NCI-H69 (cell line): ENCODE measurements around the gene CYB5A.
A peak's percentile ranks its signal among the peaks of the same experiment; 100 is the strongest.

Source experiments
- DNase-seq: peaks from one replicate; lab custom pipeline; 2025; lab: John Stamatoyannopoulos, UW

The CYB5A gene

GRCh38 chr18:74244554-74244953 is 47.2 kb downstream of the CYB5A start:
- no peak for DNase-seq

- DNase-seq = no peak
These were observed 48.6 kb downstream of the CYB5A start for GRCh38 chr18:74243127-74243526.

GRCh38 chr18:74242438-74243096 is 49.2 kb downstream of the CYB5A start:
- DNase-seq = peak; percentile 25

GRCh38 chr18:74241970-74242369 is 49.8 kb downstream of the CYB5A start:
- DNase-seq = no peak

- no peak for DNase-seq
These were observed 50.3 kb downstream of the CYB5A start for GRCh38 chr18:74241426-74241825.

DNA sequence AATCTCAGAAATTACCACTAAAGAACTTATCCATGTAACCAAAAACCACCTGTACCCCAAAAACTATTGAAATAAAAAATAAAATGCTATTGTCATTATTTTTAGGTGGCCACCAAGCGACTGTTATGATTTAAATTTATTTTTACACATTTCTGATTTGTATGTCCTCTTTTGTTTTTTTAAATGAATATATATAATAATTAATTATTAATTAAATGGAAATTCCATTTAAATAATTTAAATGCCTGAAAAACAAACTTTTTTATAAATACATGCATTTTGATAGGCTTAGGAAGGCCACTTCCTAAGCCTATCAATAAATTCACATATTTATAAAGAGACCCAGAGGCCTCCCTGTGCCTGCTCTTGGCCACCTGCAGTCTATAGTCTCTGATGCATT is 52.2 kb downstream of the CYB5A start:
- no peak for DNase-seq

DNA sequence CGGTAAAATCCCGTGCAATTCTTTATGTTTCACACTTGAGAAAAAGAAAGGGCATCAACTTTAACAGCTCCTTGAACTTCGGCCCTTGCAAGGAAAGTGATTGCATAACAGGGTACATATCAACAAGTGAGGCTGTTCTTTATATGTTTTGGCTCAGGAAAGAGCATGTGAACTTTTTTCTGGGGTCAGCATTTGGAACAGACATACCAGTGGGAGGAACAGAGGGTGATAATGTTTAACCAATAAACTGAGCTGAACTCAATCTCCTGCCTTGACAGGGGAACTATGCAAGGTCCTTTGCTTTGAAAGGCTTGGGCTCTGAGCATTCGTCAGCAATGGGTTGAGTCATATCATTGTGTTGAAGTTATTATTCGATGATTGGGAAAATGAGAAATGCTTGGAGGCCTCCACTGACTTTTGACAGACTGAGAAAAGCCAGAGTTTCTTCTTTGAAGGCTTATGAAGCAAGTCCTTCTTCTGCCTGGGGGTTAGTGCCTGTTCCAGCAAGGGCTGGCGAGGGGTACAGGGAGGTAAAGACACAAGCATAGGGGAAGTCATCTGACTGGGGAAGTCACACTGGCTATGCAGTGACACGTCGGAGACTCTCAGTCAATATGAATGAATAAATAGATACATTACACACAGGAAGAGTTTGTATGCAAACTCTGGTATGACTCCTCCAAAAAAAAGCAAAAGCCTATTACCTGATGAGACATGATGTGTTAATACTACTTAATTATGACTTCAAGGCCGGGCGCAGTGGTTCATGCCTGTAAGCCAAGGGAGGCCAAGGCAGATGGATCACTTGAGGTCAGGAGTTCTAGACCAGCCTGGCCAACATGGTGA is 57.2 kb downstream of the CYB5A start:
- DNase-seq = no peak

DNA sequence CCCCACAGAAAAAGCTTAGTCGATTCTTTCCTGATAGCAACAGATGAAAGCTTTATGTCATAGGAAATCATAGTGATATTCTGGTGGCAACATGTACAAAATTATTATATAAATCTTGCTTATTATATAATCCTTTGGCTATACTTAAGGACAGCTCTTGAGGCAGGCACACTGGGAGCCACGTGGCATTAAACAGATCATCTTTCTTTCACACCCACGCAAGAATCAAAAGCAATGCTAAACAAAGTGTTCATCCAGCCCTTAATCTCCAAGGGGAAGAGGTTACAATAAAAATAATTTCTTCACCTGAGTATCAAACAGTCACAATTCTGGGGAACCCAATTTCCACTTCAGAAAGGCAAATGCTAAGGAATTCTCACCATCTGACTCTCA is 57.8 kb downstream of the CYB5A start:
- no peak for DNase-seq

DNA sequence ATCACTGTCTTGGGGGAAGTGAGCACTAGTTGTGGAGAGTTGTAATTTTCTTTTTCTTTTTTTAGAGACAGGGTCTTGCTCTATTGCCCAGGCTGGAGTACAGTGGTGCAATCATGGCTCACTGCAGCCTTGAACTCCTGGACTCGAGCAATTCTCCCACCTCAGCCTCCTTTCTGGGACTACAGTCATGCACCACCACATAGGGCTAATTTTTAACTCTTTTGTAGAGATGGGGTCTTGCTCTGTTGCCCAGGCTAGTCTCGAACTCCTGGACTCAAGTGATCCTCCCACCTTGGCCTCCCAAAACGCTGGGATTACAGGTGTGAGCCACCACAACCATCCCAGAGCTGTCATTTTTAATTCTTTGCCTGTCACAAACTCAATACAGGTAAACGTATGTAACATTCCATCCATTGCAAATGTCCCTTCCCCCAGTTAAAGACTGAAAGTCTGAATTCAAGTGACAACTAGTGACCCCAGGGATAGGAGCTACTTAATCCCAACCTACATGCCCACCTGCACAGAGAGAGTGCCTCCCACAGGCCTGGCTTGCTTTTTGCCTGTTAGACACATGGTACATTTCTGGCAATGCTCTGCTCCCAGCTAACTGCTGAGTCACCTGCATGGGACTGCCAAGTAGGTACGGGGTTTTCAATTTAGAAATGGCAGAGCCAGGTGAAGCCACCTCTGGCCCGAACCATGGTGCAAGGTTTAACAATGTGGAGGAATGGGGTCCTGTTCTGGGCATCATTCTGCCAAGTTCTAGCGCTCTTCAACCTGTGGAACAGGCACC is 60.6 kb downstream of the CYB5A start:
- DNase-seq = no peak

GRCh38 chr18:74229891-74230290 is 61.9 kb downstream of the CYB5A start:
- DNase-seq = no peak

DNA sequence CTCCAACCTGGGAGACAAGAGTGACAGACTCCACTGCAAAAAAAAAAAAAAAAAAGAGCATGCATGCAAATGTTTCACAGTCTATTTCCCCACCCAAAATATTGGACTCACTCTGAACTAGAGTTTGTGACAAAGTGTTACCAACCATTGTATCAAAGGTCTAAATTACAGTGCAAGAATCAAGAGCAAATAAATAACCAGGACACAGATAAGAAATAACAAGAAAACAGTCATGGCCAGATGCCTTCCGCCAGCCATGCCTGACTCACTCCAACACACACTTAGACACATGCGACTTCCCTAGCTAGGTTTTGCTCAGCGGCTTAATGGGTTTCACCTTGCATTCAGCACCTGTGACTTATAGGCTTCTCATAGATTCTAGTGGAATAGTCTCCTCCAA is 62.8 kb downstream of the CYB5A start:
- no peak for DNase-seq

- no peak for DNase-seq
These were observed 63.5 kb downstream of the CYB5A start for GRCh38 chr18:74228312-74228711.

- DNase-seq = no peak
These were observed 65.1 kb downstream of the CYB5A start for GRCh38 chr18:74226666-74227065.

DNA sequence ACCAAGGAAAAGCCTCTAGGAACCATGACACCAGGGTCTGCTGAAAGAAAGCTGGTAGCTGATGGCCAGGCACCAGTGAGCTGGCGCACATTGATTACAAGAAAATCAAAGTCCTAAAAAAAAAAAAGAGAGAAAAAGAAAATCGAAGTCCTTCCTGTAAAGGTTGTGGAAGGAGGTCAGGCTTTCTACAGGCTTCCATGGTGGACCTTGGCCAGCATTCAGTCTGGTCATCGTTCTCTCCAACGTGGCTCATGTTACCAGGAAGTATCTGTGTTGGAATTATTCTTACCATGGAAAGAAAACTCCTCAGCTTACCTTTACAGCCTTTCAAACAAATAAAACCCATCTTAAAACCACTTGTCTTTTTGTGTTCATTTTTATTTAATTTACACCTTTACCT is 65.6 kb downstream of the CYB5A start:
- no peak for DNase-seq

- no peak for DNase-seq
These were observed 66.4 kb downstream of the CYB5A start for GRCh38 chr18:74225193-74225840.

DNA sequence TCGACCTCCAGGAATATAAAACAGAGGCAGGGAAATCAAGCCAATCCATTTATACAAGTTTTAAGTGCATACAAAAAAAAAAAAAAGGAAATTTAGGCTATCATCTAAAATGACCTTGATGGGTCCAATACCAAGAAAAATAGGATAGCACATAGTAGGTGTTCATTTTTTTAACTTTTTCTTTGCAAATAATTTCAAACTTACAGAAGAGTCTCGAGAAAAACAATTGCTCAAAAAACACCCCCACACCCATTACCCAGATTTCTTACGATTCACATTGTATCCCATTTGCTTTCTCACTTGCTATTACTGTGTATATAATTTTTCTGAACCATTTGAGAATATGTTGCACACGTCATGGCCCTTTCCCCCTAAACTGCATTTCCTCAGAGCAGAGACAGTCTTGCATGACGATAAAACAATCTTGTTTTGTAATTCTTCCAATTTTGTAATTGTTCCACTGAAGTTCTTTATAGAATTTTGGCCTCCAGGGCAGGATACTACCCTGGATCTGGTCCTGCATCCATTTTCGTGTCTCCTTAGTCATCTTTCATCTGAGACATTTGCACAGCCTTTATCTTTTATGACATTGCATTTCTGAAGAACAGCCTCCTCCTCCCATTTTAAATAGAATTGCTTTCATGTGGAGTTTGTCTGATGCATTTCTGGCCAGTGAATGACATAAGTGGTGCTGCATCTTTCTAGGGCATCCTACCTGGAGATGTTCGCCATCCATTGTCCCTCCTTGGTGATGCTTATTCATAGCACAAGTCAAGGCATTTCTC is 68.9 kb downstream of the CYB5A start:
- DNase-seq = no peak

- no peak for DNase-seq
These were observed 70.7 kb downstream of the CYB5A start for GRCh38 chr18:74221081-74221480.

- no peak for DNase-seq
These were observed 72.7 kb downstream of the CYB5A start for GRCh38 chr18:74219056-74219455.

DNA sequence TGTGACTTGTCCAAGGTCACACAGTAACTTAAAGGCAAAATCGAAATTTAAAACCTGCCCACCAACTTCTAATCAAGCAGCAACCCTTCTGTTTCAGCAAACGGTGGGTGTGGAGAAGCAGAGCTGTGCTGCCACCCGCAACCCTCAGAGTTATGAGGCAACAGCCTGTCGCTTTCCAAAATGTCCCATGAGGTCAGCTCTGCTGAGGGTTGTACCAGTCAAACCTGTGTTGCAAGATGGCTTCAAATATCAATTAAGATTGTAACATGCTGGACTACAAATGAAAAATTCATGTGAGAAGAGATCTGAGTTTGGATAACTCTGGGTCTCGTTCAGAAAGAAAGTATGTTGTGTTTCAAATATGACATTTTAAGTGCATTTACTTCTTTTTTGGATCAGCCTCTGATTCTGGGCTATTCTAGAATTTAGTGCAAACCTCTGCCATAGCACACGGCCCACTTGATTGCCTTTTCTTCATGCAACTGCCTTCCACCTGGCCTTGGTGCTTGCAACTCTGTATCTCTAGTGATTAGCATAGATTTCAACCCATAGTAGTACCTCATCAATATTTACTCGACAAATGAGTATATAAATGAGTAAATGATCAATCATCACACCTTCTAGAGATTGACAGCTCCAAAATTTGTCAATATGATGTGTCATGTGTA is 74.2 kb downstream of the CYB5A start:
- DNase-seq = no peak

GRCh38 chr18:74216661-74217110 is 75.1 kb downstream of the CYB5A start:
- DNase-seq = no peak

DNA sequence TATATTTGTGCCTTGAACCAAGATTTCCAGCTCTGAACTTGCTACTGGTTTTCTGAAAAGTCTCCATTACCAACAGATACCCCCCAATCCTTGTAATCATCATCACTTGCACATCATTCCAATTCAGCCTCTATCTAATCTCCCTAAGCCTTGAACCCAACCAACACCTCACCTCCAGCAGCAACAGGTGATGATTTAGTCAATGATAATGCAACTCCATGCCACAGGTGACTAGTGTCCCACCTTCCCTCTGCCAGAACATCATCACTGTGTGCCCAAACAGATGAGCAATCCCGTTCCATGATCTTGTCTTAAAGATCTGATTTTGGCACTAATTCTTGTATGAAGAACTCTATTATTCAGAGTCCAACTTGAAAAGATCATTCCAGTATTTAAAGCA is 75.9 kb downstream of the CYB5A start:
- DNase-seq = no peak
